Right lobe of liver (tissue), 6 donors: Measurements from ENCODE around the gene LNX1. TPM values are rescaled to one million over a fixed set of nuclear protein-coding genes. Genes with fewer than 3 reads are reported as not detected.

Experiments used
- ATAC-seq, 4 donors: fragments of 200-7000 bp; cut with Tn5 transposase; one replicate each; pipeline ENCODE4 v1.9.1; 2020; ENCODE audit warnings: mild to moderate bottlenecking in 4 of 4, moderate library complexity in 4 of 4
- DNase-seq, 3 donors: peaks; one replicate each; pipeline ENCODE4 v3.0.0-alpha.2; 2020
- H3K27ac ChIP-seq, 3 donors: fragments of 200-600 bp; one replicate each; pipeline ENCODE4 v1.8.0; 2022
- H3K27me3 ChIP-seq, 2 donors: fragments of 200-600 bp; one replicate each; pipeline ENCODE4 v1.8.0; 2022
- H3K36me3 ChIP-seq, 4 donors: fragments of 200-600 bp; sonication (generic) in 1 of 4; one replicate each; pipeline versions ENCODE4 v1.5.1 to v1.8.0; 2017 to 2022; ENCODE audit warnings: control low read depth in 1 of 4
- H3K4me1 ChIP-seq, 4 donors: fragments of 200-600 bp; sonication (generic) in 1 of 4; one replicate each; pipeline versions ENCODE4 v1.5.1 to v1.8.0; 2017 to 2022; ENCODE audit warnings: control low read depth in 1 of 4
- H3K4me3 ChIP-seq, 3 donors: fragments of 200-600 bp; one replicate each; pipeline ENCODE4 v1.8.0; 2022
- H3K9me3 ChIP-seq, 4 donors: fragments of 200-600 bp; sonication (generic) in 1 of 4; one replicate each; pipeline versions ENCODE4 v1.5.1 to v1.8.0; 2017 to 2022; ENCODE audit warnings: control low read depth in 1 of 4
- CTCF ChIP-seq, 4 donors: fragments of 200-600 bp in 3 of 4; fragments of 450-650 bp in 1 of 4; IDR thresholded peaks; one replicate each; pipeline versions ENCODE4 v1.5.1 to v1.8.0; 2016 to 2022; ENCODE audit warnings: antibody characterized with exemption in 4 of 4, mild to moderate bottlenecking in 2 of 4
- POLR2A ChIP-seq: fragments of 450-650 bp; IDR thresholded peaks from one replicate; pipeline ENCODE4 v1.6.1; 2017; ENCODE audit warnings: antibody characterized with exemption, mild to moderate bottlenecking
- WGBS: methylation state at CpG from one replicate; pipeline ENCODE4 v1.1.6; 2018; ENCODE audit warnings: low coverage, low lambda C conversion rate; ENCODE audit not compliant: insufficient coverage; ENCODE audit errors: missing lambda C conversion rate; 5-methylcytosine and 5-hydroxymethylcytosine counted together
- intact Hi-C, 2 donors: fragments of 100-400 bp; cut with DNase I; formaldehyde crosslinking; loops; one replicate each; pipeline versions ENCODE4 v1.11.2 to v1.14.1; 2022
- total RNA-seq, 6 experiments: library from RNA; depleted of rRNA in 2 of 6; stranded (reverse); fragments of >200 nt in 2 of 6; fragmentation: NEBNext Ultra II Directional in 3 of 6; extraction: Animal tissue kit (Norgen Biotek cat#: 25700) in 3 of 6; gene quantifications; one replicate each; pipeline versions ENCODE4 v1.1.0 to v1.2.4, GENCODE V29; 2016 to 2023
- donor health status: DM: no; HTN: yes; CAD: no.
- donor health status: DM: no; HTN: no; CAD: no.
- donor health status: DM: no; HTN: no; CAD: no.
- donor health status: DM: no; HTN: yes; CAD: no.
- donor health status: DM: no; HTN: yes; CAD: no.

LNX1 gene
- total RNA-seq, 6 experiments from 2014 or later: 1.3 to 6.0 (median 3.9) TPM

GRCh38 chr4:53625888-53626287 lies 34.6 kb upstream of the LNX1 start:
- Histone ChIP-seq H3K27ac (no peak overlapping the region), H3K9me3 (no peaks in the 10 kb centered on the region), H3K27me3 (no peaks in the 10 kb centered on the region), H3K4me3 (no peak overlapping the region), H3K4me1 (no peaks in the 10 kb centered on the region), H3K36me3 (no peaks in the 10 kb centered on the region)
- WGBS: 76% methylated on average over 2 of the region's 2 CpGs
- ATAC-seq (no peak), DNase-seq (no peak)
- TF ChIP-seq CTCF (IDR thresholded peaks at IDR 0.05): no peak
- no peak for TF ChIP-seq POLR2A
- intact Hi-C loops: no loop called here

GRCh38 chr4:53622739-53623151 lies 31.5 kb upstream of the LNX1 start:
- Histone ChIP-seq H3K27ac (no peak overlapping the region), H3K4me3 (no peak overlapping the region), H3K4me1 (no peaks in the 10 kb centered on the region), H3K36me3 (no peaks in the 10 kb centered on the region), H3K27me3 (no peaks in the 10 kb centered on the region), H3K9me3 (no peaks in the 10 kb centered on the region)
- ATAC-seq: no peak
- WGBS: 100% methylated on average over 1 of the region's 1 CpG
- TF ChIP-seq CTCF (IDR thresholded peaks at IDR 0.05) (no peak), POLR2A (no peak)
- DNase-seq: no peak
- intact Hi-C loops: no loop called here

- intact Hi-C loops: no loop called here
- H3K4me1 ChIP-seq: no peaks in the 10 kb centered on the region
- H3K27ac ChIP-seq: no peak overlapping the region
- H3K27me3 ChIP-seq: no peaks in the 10 kb centered on the region
- DNase-seq: no peak
- no peak for TF ChIP-seq CTCF (IDR thresholded peaks at IDR 0.05)
- TF ChIP-seq POLR2A: no peak
- no peaks in the 10 kb centered on the region for H3K9me3 ChIP-seq
- ATAC-seq: peak in 1 of 4 donors; percentile 18
- H3K36me3 ChIP-seq: no peaks in the 10 kb centered on the region
- H3K4me3 ChIP-seq: no peak overlapping the region
- 67% methylated on average over 3 of the region's 3 CpGs for WGBS
These were observed 29.7 kb upstream of the LNX1 start for GRCh38 chr4:53620956-53621355.

GRCh38 chr4:53619431-53619830 lies 28.1 kb upstream of the LNX1 start:
- DNase-seq: no peak
- 60% methylated on average over 3 of the region's 3 CpGs for WGBS
- H3K4me1 ChIP-seq: no peaks in the 10 kb centered on the region
- no peaks in the 10 kb centered on the region for H3K9me3 ChIP-seq
- no peaks in the 10 kb centered on the region for H3K36me3 ChIP-seq
- TF ChIP-seq CTCF (IDR thresholded peaks at IDR 0.05) (no peak), POLR2A (no peak)
- H3K27me3 ChIP-seq: no peaks in the 10 kb centered on the region
- H3K27ac ChIP-seq: no peak overlapping the region
- ATAC-seq: no peak
- no peak overlapping the region for H3K4me3 ChIP-seq
- intact Hi-C loops: no loop called here

- WGBS: 80% methylated on average over 1 of the region's 1 CpG
- TF ChIP-seq CTCF (IDR thresholded peaks at IDR 0.05): no peak
- TF ChIP-seq POLR2A: no peak
- no peak for DNase-seq
- Histone ChIP-seq H3K4me3 (no peak overlapping the region), H3K36me3 (no peaks in the 10 kb centered on the region), H3K9me3 (no peaks in the 10 kb centered on the region), H3K27me3 (no peaks in the 10 kb centered on the region), H3K4me1 (no peaks in the 10 kb centered on the region), H3K27ac (no peak overlapping the region)
- no peak for ATAC-seq
- intact Hi-C loops: no loop called here
These were observed 27.0 kb upstream of the LNX1 start for GRCh38 chr4:53618321-53618720.
